GM21723 (cell line): ENCODE measurements around the gene PLCL1.

Experiments used
- ATAC-seq: cut with Tn5 transposase; IDR thresholded peaks from one replicate; pipeline ENCODE4 v1.9.1; 2021; ENCODE audit warnings: mild to moderate bottlenecking, moderate library complexity; ENCODE audit not compliant: unreplicated experiment

The PLCL1 gene

GRCh38 chr2:197852108-197852507, 47.7 kb downstream of the PLCL1 start:
- ATAC-seq: no peak

- ATAC-seq: no peak
Measured at GRCh38 chr2:197853549-197853948, 49.2 kb downstream of the PLCL1 start.

GRCh38 chr2:197857476-197858107, 53.2 kb downstream of the PLCL1 start:
- ATAC-seq: no peak

- no peak for ATAC-seq
Measured at GRCh38 chr2:197858607-197859140, 54.3 kb downstream of the PLCL1 start.

- ATAC-seq: no peak
Measured at GRCh38 chr2:197862246-197862955, 58.0 kb downstream of the PLCL1 start.

- ATAC-seq: no peak
Measured at GRCh38 chr2:197863744-197864143, 59.4 kb downstream of the PLCL1 start.

- no peak for ATAC-seq
Measured at GRCh38 chr2:197866455-197866854, 62.1 kb downstream of the PLCL1 start.

- ATAC-seq: no peak
Measured at GRCh38 chr2:197867033-197867432, 62.6 kb downstream of the PLCL1 start.

GRCh38 chr2:197867624-197868023, 63.2 kb downstream of the PLCL1 start:
- ATAC-seq: no peak

GRCh38 chr2:197868206-197868605, 63.8 kb downstream of the PLCL1 start:
- no peak for ATAC-seq

GRCh38 chr2:197869041-197869440, 64.6 kb downstream of the PLCL1 start:
- no peak for ATAC-seq

- no peak for ATAC-seq
Measured at GRCh38 chr2:197869501-197870111, 65.2 kb downstream of the PLCL1 start.

- no peak for ATAC-seq
Measured at GRCh38 chr2:197870137-197870536, 65.7 kb downstream of the PLCL1 start.

GRCh38 chr2:197871780-197872456, 67.5 kb downstream of the PLCL1 start:
- ATAC-seq: no peak

- ATAC-seq: no peak
Measured at GRCh38 chr2:197873293-197873701, 68.9 kb downstream of the PLCL1 start.

GRCh38 chr2:197875763-197876162, 71.4 kb downstream of the PLCL1 start:
- ATAC-seq: no peak

GRCh38 chr2:197876524-197876923, 72.1 kb downstream of the PLCL1 start:
- ATAC-seq: no peak

GRCh38 chr2:197877038-197877437, 72.6 kb downstream of the PLCL1 start:
- no peak for ATAC-seq

- no peak for ATAC-seq
Measured at GRCh38 chr2:197878792-197879191, 74.4 kb downstream of the PLCL1 start.

GRCh38 chr2:197879812-197880408, 75.5 kb downstream of the PLCL1 start:
- ATAC-seq: no peak
